Activated T-cell treated with anti-CD3 and anti-CD28 coated beads, Interleukin-2, amount 50 U/mL, for 1 hour (primary cell): Measurements from ENCODE around the gene STAP2.
"Not testable (repeated sequence)": the region's sequence is repeated elsewhere in the genome, so short reads cannot be mapped to it uniquely, and the experiment has no call there.

ENCODE experiments used
- DNase-seq: peaks from one replicate; pipeline ENCODE4 v3.0.0-alpha.2; 2020

Gene STAP2

DNA sequence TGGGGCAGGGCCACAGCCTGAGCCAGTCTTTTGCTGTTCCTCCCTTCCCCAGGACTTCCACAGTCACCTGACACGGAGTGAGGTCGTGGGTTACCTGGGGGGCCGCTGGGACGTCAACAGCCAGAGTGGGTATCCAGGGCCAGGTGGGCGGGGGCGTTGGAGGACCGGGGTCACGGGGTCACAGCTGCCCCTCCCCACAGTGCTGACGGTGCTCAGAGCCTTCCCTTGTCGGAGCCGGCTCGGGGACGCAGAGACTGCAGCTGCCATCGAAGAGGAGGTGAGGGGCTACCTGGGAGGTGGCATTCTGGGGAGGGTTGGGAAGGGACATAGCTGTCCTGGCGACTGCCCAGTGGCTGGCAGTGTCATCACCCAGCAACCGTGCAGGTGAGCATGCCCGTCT is 16.3 kb upstream of the STAP2 start:
- no peak for DNase-seq

DNA sequence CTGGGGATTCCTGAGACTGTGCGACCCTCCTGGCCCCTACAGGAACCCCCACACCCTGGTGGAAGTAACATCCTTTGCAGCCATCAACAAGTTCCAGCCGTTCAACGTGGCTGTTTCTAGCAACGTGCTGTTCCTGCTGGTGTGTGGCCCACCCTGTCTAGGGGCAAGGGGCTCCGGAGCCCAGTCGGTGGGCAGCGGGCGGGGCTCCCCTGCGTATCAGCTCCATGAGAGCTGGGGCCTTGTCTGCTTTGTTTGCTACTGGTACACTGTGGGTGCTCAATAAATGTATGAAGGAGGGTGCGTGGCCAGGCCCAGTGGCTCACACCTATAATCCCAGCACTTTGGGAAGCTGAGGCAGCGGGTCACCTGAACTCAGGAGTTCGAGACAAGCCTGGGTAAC is 15.7 kb upstream of the STAP2 start:
- DNase-seq: no peak

DNA sequence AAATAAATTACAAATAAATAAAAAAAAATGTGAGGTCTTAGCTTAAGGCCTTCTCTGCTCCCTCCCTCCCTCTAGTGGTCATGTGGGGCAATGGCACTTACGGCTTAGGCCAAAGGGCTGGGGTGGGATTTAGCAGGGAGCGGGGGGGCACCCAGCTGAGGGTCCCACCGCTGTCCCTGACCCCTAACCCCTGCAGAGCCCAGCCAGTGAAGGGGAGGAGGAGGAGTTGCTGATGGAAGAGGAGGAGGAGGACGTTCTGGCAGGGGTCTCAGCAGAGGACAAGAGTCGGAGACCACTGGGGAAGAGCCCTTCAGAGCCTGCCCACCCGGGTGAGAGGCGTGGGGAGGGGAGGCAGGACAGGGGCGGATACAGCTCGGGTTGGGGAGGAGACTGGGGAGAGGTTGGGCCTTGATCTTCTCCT is 14.1 kb upstream of the STAP2 start:
- peak; percentile 68 for DNase-seq

DNA sequence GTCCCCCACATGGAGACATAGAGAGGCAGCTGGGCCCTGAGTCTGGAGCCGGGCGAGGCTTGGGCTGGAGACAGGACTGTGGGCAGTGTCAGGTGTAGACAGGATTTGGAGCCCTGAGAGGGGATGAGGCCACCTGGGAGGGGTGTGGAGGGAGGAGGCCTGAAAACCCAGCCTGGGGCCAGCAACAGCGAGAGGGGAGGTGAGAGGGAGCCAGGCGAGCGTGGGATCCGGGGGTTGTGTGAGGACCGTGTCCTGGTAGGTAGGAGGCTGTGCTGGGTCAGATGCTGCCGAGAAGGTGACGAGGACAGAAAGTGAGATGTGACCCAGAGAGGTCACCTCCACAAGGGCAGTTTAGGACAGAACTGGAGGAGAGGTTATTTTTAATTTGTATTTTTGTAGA is 12.1 kb upstream of the STAP2 start:
- DNase-seq: no peak

DNA sequence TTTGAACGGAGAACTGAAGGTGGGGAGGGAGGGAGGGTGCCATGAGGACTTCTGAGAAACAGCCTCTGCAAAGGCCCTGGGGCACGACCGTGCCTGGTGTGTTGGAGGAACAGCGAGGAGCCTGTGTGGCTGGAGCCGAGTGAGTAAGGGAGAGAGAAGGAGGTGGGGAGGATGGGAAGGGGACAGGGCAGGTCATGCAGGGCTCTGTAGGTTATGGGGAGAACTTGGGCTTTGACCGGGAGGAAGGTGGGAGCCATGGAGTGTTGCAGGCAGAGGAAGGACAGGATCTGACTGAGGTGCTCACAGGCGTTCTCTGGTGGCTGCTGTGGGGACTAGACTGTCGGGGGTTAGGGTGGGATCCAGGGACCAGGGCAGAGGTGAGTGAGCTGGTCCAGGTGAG is 11.5 kb upstream of the STAP2 start:
- DNase-seq: no peak

DNA sequence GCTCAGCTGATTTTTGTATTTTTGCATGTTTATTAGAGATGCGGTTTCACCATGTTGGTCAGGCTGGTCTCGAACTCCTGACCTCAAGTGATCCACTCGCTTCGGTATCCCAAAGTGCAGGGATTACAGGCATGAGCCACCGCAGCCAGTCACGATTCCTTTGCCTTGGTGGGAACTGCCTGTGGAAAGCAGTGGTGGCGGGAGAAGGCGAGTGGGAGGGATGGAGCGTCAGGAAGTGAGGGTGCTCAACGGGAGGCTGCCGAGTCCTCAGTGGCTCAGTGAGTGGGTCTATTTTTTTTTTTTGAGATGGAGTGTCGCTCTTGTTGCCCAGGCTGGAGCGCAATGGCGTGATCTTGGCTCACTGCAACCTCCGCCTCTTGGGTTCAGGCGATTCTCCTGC is 10.6 kb upstream of the STAP2 start:
- not testable (repeated sequence) for DNase-seq

DNA sequence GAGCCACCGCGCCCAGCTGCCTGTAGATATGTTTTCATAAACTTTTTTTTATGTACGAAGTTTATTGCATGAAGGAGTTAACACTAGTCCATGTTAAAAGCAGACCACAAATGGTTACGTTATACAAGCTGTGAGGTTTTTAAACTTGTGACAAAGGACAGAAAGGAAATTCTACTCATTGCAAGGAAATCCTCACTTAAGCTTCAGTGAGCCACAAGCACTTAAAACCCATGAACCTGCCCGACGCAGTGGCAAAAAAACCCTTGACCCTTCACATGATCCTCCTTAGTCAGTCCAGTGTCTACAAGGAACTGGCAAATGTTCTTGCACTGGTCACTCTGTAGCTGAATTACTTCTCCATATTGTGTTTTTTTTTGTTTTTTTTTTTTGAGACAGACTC is 8.9 kb upstream of the STAP2 start:
- DNase-seq: no peak

DNA sequence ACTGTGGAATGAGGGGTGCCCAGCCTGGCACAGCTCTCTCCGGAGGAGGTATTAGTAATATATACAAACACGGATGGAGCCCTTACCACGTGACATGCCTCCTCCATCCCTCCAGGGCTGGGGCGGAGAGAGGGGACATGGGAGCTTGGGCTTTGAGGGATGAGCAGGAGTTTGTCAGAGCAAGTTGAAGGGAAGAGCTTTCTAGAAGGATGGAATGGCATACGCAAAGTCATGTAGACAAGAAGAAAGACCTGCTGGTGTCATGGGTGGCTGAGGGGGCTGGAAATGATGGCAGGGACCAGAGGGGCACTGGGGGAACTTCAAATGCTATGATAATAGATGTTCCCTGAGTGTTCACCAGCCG is 7.4 kb upstream of the STAP2 start:
- DNase-seq: no peak

DNA sequence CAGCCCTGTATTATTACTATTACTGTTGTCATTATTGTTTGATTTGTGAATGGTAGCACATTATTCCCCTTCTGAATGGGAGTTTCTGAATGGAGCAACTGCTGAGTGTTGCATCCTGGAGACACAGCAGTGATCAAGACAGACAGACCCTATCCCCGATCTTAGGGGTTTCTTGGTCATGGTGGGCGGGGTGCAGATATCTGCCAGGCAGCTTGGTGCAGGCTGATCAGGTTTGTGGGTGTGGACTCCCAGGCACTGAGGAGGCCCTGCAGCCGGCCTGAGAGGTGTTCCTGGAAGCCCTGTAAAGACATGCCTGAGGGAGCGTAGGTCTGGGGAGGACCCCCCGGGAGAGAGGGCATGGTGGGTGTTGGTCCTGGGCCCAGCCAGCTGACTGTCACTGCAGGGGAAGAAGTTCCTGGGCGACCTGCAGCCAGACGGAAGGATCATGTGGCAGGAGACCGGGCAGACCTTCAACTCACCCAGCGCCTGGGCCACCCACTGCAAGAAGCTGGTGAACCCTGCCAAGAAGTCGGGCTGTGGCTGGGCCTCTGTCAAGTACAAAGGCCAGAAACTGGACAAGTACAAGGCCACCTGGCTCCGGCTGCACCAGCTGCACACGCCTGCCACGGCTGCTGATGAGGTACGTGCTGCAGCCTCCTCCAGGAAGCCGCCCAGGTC is 6.9 kb upstream of the STAP2 start:
- DNase-seq: no peak

DNA sequence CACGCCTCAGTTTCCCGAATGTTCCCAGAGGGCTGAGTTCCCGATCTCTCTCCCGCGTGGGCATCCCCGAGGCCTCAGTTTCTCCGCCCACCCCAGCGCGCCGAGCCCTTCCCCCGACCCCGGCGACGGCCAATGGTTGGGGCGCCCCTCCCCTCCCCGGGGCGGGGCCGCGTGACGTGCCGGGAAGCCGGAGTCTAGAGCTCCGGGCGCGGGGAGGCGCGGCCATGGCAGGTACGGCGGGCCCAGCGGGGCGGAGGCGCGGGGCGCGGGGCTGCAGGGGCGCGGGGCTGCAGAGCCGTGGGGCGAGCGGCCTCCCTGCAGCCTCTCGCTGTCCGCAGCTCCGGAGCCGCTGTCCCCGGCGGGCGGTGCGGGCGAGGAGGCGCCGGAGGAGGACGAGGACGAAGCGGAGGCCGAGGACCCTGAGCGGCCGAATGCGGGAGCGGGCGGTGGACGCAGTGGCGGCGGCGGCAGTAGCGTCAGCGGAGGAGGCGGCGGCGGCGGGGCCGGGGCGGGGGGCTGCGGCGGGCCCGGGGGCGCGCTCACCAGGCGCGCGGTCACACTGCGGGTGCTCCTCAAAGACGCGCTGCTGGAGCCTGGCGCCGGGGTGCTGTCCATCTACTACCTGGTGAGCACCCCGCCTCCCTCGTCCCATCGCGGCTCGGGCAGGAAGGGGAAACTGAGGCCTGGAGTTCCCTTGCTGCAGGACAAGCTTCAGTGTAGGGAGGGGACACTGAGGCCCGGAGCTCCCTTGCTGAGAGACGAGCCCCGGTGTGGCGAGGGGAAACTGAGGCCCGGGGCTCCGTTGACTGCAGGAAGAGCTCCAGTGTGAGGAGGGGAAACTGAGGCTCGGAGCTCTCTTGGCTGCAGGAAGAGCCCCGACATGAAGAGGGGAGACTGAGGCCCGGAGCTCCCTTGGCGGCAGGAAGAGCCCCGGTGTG is 5.0 kb upstream of the STAP2 start, which contains the start of gene MPND:
Gene MPND (plus strand): TSS at position 193 of the 938 bp plus-strand sequence. CDS start 32 bp downstream, at position 225.
- peak; percentile 95 for DNase-seq

DNA sequence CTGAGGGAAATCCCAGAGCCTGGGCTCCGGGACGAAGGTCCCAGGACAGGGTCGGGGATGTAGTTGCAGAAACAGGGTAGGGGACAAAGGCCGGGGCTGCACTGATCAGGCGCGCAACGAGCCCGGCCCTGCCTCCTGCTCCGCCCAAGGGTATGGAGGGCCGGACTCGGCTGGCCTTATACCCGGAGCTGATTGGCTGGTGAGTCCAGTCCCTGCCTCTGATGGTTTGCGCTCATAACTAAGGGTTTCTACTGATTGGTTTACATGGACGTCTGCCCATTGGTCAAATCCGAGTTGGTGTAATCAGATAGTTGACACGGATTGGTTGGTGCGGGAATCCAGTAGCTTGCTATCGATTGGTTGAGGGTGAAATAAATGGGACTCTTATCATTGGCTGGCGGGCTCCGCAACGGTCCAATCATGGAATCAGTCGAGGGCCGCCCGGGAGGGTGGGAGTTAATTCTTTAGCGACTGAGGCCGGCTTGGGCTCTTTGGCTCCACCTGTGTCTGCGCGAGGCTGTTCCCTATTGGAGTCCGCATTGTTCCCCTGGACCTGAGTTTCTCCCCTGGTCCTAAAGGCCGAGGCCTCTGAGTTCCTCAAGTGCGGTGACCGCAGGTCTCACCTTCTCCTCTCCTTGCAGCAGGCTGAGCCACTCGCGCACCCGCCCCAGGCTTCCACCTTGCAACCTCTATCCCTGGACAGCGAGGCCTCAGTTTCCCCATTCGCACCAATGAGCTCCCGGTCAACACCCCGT is 4.2 kb upstream of the STAP2 start:
- peak; percentile 86 for DNase-seq

DNA sequence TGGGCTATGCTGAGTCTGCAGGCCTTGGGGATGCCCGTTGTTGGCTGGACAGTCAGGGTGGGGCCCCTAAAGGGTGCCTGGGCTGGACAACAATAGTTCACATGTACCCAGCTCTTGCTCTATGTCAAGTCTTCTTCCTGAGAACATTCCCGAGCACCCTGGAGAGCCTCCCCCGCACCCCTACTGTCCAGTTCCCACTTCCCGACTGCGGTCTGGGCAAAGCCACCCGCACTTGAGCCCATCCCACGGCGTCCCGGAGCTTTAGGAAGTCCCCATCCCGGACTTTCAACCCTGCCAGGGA is 3.6 kb upstream of the STAP2 start:
- no peak for DNase-seq

DNA sequence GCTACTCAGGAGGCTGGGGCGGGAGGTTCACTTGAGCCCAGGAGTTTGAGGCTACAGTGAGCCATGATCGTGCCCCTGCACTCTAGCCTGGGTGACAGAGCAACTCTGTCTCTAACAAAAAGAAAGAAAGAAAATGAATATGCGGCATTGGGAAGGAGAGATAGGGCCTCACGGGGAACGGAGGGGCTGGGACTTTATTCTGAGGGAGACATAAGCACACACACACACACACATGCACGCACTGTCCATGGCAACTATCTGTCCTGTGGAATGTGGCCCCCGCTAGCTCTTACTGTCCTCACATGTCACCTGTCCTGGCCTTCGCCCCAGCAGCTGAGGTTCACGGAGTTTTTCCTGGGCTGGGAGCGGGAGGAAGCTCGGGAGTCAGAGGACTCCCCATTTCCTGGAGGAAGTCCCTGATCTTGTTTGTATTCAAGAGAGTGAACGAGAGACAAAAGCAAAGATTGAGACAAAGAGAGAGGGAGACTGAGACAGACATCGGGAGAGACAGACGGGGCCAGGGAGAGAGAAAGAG is 654 bp downstream of the STAP2 start:
- DNase-seq: no peak

DNA sequence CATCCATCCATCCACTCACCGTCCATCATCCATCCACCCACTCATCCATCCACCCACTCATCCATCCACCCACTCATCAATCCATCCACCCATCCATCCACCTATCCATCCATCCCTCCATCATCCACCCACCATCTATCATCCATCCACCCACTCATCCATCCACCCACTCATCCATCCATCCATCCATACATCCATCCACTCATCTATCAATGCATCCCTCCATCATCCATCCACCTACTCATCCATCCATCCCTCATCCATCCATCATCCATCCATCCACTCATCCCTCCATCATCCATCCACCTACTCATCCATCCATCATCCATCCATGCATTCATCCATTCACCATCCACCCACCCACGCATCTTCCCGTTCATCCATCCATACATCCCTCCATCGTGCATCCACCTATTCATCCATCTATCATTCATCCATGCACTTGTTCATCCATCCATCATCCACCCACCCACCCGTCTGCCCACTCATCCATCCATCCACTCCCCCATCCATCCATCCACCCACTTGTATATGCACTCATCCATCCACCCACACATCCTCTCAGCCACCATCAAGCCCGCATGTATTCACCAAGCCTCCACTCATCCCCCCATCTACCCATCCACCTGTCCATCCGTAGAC is 3.6 kb downstream of the STAP2 start:
- DNase-seq: no peak

DNA sequence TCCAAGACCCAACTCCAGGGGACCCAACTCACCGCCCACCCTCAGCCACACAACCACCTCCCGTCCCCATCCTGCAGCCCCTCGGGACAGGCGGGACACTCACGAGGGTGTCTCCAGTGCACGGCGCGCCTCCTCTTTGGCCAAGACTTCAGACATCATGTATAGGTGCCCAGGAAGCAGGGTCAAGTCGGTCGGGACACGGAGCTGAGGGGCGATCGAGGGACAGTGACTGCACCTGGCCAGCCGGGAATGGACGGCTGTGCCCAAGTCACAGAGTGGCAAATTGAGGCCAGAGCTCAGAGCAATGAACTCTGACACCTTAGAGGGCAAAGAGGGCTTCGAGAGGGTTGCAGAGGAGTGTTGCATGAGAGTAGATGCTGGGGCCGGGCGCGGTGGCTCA is 8.8 kb downstream of the STAP2 start:
- DNase-seq: no peak

DNA sequence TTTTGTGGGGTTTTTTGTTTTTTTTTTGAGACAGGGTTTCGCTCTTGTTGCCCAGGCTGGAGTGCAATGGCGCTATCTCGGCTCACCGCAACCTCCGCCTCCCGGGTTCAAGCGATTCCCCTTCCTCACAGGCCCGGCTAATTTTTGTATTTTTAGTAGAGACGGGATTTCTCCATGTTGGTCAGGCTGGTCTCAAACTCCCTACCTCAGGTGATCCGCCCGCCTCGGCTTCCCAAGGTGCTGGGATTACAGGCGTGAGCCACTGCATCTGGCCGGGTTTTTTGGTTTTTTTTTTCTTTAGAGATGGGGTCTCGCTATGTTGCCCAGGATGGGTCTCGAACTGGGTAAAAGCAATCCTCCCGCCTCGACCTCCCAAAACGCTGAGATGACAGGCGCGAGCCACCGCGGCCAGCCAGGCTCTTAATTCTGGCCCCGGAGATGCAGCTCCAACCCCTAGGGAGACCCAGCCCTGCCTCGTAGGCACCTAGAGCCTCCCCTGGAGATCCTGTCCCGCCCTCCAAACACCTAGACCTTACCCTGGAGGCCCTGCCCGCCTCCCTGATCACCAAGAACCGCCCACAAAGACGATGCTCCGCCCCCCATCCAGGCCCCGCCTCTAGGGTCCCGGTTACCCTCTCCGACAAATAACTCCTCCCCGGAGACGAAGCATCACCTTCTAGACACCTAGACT is 9.5 kb downstream of the STAP2 start:
- DNase-seq: peak; percentile 44

DNA sequence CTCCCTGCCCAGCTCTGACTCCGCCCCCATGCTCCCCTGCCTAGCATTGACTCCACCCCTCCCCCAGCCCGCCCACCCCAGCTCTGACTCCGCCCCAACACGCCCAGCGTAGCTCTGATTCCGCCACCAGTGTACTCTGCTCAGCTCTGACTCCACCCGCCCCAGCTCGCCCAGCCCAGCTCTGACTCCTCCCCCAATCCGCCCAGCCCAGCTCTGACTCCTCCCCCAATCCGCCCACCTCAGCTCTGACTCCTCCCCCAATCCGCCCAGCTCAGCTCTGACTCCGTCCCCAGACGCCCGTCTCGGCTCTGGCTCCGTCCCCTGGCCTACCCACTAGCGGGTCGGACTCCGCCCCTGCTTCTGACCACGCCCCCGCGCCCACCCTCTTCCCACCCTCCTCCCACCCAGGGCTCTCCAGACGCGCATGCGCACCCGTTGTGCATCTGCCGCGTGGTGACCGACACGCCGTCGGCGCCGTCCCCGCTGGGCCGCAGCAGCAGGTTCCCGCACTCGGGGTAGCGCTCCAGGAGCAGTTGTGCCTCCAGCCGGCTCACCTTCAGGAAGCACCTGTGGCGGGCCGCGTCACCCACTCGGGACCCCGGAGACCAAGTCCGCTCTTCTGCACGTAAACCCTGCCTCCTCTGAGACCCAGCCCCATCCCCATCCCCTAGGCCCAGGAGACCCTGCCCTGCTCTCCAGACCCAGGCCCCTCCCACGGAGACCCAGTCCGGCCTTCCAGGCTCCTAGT is 10.2 kb downstream of the STAP2 start:
- DNase-seq: peak; percentile 95

DNA sequence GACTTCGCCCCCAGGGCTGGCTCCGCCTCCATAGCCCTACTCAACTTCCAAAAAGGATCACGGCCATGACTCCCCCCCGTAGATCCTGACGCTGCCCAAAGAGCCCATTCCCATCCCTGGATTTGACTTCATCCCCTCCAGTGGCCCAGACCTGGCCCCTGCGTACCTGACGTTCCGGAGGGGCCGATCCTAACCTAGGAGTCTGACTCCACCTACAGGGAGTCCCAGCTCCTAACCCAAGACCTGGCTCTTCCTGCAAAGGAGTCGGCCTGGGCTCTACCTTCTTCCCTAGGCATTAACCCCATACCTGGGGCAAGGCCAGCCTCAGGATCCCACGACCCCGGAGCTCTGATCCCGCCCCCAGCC is 10.8 kb downstream of the STAP2 start:
- DNase-seq: no peak

DNA sequence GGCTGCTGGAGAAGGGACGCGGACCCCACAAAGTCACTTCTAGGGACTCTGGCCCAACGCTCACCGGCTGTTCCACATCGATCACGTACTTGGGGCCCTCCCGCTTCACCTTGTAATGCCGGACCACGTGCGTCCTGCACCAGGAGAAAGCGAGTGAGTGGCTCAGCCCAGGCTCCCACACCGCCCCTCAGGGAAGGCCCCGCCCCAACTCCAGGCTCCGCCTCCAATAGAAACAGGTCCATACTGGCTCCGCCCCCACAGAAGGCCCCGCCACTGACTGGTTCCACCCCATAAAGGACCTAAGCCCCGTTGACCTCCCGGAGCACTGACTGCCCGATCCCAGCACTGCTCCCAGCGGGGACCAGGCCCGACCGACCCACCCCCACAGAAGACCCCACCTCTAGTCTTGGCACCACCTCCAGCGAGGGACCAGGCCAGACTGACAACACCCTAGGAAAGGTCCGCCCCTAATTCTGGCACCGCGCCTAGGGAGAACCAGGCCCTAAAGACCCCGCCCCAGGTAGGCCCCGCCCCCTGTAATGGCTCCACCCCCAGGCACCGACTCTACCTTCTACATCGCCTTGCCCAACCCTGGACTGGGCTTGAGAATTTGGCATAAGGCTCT is 11.3 kb downstream of the STAP2 start:
- peak; percentile 74 for DNase-seq

DNA sequence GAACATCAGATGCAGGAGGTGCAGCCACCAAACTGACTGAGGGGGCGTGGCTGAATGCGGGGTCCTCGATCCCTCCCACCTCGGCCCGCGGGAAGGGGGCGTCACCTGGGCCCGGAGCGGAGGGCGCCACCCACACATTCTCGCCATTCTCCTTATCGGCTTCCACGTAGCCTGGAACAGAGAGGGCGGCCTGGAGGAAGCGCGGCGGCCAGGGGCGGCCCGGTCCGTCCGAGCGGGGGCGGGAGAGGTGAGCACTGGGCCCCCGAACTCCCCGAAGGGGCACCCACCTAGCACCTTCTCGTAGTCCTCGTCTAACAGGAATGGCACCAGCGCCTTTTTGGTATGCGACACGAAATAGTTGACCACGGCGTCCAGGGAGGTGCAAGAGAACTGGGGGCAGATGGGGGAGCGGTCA is 11.8 kb downstream of the STAP2 start:
- DNase-seq: peak; percentile 41

DNA sequence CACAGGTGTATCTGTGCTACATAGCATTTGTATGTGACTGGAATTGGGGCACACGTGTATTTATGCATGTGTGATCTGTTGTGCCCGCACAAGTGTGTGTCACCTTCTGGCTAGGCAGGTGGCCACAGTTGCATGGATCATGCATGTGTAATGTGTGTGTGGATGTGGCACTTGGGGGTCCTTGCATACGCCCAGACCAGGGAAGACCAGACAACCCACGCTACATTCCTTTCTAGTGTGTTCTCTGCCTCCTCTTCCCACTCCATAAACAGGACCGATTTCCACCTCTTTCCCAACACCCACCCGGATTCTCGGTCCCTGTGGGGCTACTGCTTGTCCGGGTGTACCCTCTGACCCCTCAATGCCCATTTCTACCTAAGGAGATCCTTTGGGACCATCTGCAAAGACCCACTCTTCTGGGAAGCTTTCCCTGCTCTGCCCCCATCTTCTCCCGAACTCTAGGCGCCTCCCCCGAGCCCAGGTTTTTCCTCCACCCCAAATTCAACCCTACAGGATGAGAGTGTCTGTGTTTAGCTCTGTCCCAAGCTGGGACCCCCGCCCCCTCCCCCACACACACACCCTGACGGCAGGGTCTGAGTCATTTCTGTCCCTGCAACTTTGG is 12.3 kb downstream of the STAP2 start:
- no peak for DNase-seq
